Glutamatergic neuron (in vitro differentiated cells): ENCODE data around the gene ROBO1. TPM values are rescaled to one million over a fixed set of nuclear protein-coding genes. Genes with fewer than 3 reads are reported as not detected.

ENCODE experiments used
- DNase-seq: peaks from one replicate; pipeline ENCODE4 v3.0.0; 2022
- H3K27ac Mint-ChIP-seq: one replicate; pipeline ENCODE4 v1.8.0; 2020; ENCODE audit warnings: mild to moderate bottlenecking, mixed read lengths, inconsistent platforms; ENCODE audit not compliant: unreplicated experiment
- H3K27me3 Mint-ChIP-seq: one replicate; pipeline ENCODE4 v1.8.0; 2020; ENCODE audit warnings: mild to moderate bottlenecking, moderate library complexity, mixed read lengths, inconsistent platforms; ENCODE audit not compliant: unreplicated experiment
- H3K36me3 Mint-ChIP-seq: one replicate; pipeline ENCODE4 v1.8.0; 2020; ENCODE audit warnings: mild to moderate bottlenecking, mixed read lengths, inconsistent platforms; ENCODE audit not compliant: unreplicated experiment
- H3K4me1 Mint-ChIP-seq: one replicate; pipeline ENCODE4 v1.8.0; 2020; ENCODE audit warnings: mild to moderate bottlenecking, low read depth, mixed read lengths, inconsistent platforms; ENCODE audit not compliant: unreplicated experiment
- H3K4me3 Mint-ChIP-seq: one replicate; pipeline ENCODE4 v1.8.0; 2020; ENCODE audit warnings: mild to moderate bottlenecking, mixed read lengths, inconsistent platforms; ENCODE audit not compliant: unreplicated experiment
- H3K9me3 Mint-ChIP-seq: one replicate; pipeline ENCODE4 v1.8.0; 2020; ENCODE audit warnings: mild to moderate bottlenecking, moderate library complexity, mixed read lengths, inconsistent platforms; ENCODE audit not compliant: unreplicated experiment
- total RNA-seq: library from RNA; stranded (reverse); fragmentation: NEBNext Ultra II Directional; extraction: Animal tissue kit (Norgen Biotek cat#: 25700); gene quantifications from one replicate; pipeline ENCODE4 v1.2.1, GENCODE V29; 2021; ENCODE audit not compliant: unreplicated experiment
- TF ChIP-seq, protein P1 (sequence below): fragments of 200-600 bp; sonication (generic); IDR thresholded peaks from one replicate; pipeline ENCODE4 v1.5.0; 2021; ENCODE audit not compliant: partially characterized antibody, unreplicated experiment

The ROBO1 gene
- total RNA-seq, 1 donor from 2014 or later: 505 TPM

DNA sequence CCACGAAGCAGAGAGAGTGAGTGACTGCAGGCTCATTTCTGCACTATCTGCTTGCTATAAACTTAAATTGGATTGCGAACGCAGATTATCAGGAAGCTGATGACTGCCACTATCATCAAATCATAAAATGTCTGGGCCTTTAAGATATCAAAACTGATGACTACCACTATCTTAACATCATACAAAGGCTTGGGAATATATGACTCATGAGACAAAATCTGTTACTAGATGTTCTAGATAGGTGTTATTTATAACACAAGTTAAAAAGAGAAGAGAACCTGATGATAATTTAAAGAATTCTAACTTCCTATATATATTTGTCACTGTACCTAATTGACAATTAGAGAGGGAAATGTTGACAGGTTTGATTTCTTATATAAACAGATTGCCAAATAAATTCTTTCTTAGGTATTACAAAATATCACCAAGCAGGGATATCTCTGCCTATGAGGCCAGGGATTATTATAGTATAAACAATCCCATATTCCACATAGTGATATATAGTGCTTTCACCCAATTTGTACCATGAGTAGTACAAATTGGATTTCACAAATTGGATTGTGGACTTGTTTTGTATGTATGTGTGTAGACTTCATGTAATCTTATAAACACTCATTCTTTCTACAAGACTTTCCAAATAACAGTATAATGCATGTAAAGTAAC is 1157.2 kb downstream of the ROBO1 start:
- Mint-ChIP-seq H3K27me3 (peaks cover 2% of the 10 kb centered on the region), H3K9me3 (peaks cover 5% of the 10 kb centered on the region), H3K36me3 (peaks cover 11% of the 10 kb centered on the region), H3K4me3 (no peak overlapping the region), H3K27ac (no peak overlapping the region), H3K4me1 (peaks cover 22% of the 10 kb centered on the region)
- DNase-seq: no peak
- TF ChIP-seq, protein P1, sequence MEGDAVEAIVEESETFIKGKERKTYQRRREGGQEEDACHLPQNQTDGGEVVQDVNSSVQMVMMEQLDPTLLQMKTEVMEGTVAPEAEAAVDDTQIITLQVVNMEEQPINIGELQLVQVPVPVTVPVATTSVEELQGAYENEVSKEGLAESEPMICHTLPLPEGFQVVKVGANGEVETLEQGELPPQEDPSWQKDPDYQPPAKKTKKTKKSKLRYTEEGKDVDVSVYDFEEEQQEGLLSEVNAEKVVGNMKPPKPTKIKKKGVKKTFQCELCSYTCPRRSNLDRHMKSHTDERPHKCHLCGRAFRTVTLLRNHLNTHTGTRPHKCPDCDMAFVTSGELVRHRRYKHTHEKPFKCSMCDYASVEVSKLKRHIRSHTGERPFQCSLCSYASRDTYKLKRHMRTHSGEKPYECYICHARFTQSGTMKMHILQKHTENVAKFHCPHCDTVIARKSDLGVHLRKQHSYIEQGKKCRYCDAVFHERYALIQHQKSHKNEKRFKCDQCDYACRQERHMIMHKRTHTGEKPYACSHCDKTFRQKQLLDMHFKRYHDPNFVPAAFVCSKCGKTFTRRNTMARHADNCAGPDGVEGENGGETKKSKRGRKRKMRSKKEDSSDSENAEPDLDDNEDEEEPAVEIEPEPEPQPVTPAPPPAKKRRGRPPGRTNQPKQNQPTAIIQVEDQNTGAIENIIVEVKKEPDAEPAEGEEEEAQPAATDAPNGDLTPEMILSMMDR: no peak

DNA sequence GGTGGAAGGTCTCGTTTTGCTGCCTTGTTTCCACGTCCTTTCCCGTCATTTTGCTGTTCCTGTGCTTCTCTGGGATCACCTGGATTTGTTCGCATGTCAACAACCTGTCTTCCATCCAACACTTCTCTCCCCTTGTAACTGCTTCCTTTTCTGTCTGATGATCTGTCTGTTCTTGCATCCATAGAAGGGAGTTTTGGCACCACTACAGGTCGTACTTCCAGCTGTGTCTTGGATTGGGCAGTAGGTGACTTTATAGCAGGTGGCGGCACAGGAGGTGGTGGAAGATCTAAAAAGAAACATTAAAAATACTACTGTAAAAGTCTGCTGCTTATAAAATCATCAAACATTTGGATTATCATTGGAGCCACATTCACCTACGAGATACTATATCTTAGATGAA is 1161.0 kb downstream of the ROBO1 start:
- TF ChIP-seq, protein P1: no peak
- Mint-ChIP-seq H3K4me3 (no peak overlapping the region), H3K27me3 (no peaks in the 10 kb centered on the region), H3K4me1 (peaks cover 4% of the 10 kb centered on the region), H3K36me3 (peaks cover 11% of the 10 kb centered on the region), H3K27ac (no peak overlapping the region), H3K9me3 (peaks cover 4% of the 10 kb centered on the region)
- DNase-seq: no peak

DNA sequence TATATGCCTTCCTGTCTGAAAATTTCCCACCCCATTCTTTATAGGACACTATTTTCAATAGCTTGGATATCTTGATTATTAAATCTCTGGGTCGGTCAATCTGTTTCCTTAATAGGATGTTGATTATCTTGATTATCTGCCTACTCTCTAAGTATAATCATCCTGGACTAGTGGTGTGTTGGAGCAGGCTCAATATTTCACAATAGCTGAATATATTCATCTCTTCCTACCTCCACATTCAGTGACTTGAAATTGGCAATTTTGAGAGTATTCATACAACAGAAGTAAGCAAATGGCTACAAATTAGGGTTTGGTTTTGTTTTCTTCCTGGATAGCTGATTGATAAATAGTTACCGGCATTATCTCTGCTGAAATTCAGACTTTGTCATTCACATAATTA is 1162.6 kb downstream of the ROBO1 start:
- DNase-seq: no peak
- TF ChIP-seq, protein P1: no peak
- Mint-ChIP-seq H3K36me3 (peaks cover 11% of the 10 kb centered on the region), H3K4me3 (no peak overlapping the region), H3K4me1 (no peaks in the 10 kb centered on the region), H3K27me3 (no peaks in the 10 kb centered on the region), H3K27ac (no peak overlapping the region), H3K9me3 (peaks cover 4% of the 10 kb centered on the region)

DNA sequence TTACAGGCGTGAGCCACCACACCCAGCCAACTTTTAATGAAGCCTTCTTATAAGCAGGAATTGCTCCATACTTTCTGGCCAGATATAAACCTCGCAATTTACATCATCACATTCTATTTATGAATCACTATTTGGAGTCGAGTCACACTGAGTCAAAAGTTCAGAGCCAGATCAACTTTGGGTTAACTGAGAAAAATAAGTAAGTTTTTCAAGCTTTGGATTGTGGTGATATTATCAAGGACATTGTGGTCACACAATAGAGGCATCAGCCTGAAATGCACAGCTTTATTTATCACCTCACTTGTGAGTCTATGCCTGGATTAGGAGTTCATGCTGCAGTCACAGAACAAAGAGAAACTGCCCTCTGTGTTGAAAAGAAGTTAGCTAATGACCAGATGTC is 1163.5 kb downstream of the ROBO1 start:
- H3K4me3 Mint-ChIP-seq: no peak overlapping the region
- no peak for DNase-seq
- H3K27ac Mint-ChIP-seq: no peak overlapping the region
- H3K27me3 Mint-ChIP-seq: no peaks in the 10 kb centered on the region
- TF ChIP-seq, protein P1: no peak
- peaks cover 4% of the 10 kb centered on the region for H3K9me3 Mint-ChIP-seq
- H3K36me3 Mint-ChIP-seq: peaks cover 11% of the 10 kb centered on the region
- H3K4me1 Mint-ChIP-seq: no peaks in the 10 kb centered on the region

DNA sequence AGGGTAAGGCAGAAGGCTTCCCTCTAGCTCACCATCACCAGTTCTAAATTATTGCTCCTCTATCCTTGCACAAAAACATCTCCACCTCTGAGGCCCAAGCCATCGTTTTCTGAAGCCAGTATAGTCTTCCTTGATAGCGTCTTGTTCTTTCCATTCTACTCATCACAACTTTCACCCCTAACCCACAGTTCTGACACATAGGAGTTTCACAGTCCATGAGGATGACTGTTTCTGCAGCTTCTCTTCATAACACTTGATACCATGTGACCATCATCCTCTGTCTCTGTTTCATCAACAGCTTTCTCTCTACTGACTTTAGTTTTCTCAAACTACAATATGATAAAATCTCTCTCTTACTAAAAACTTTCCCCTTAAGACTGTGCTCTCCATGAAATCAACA is 1166.5 kb downstream of the ROBO1 start:
- Mint-ChIP-seq H3K9me3 (peaks cover 3% of the 10 kb centered on the region), H3K36me3 (peaks cover 4% of the 10 kb centered on the region), H3K27ac (no peak overlapping the region), H3K27me3 (no peaks in the 10 kb centered on the region), H3K4me1 (no peaks in the 10 kb centered on the region), H3K4me3 (no peak overlapping the region)
- no peak for DNase-seq
- TF ChIP-seq, protein P1: no peak
